Erythroblast (primary cell): Measurements from ENCODE around the gene PDZRN3.

Source experiments
- GATA1 ChIP-seq: IDR thresholded peaks from 2 replicates; pipeline ENCODE4 v1.6.1; 2011; ENCODE audit warnings: low read depth, mild to moderate bottlenecking, control low read depth, low read length, moderate library complexity
- POLR2A ChIP-seq: IDR thresholded peaks from 2 replicates; pipeline ENCODE4 v1.6.1; 2011; ENCODE audit warnings: mild to moderate bottlenecking, low read length

DNA sequence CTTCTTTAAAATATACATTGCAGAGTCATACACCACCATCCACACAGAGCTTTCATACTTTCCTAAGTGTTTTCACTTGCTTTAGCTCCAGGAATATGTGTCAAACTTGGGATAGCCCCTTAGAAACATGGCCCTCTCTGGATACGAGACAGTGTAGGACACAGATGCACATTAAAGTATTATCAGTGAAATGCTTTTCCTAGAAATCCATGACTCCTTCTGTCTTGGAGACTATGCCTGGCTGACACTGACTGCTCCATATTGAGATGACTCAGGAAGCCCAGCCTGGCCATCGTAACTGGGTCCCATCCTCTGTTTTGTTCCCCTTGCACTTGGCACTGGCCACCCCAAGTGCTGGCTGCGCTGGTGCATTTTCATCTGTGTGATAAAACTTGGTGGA is 204.8 kb downstream of the PDZRN3 start:
- TF ChIP-seq POLR2A: no peak
- TF ChIP-seq GATA1: no peak
